H9 (cell line): ENCODE data around the gene KCNJ11. TPM values are rescaled to one million over a fixed set of nuclear protein-coding genes. Genes with fewer than 3 reads are reported as not detected.

Experiments used
- DNase-seq: peaks from one replicate; pipeline ENCODE4 v3.0.0-alpha.2; 2017
- H2AFZ ChIP-seq: one replicate; pipeline ENCODE4 v1.6.1; 2013; ENCODE audit warnings: mild to moderate bottlenecking, low read length, control low read depth, moderate library complexity
- H2AK5ac ChIP-seq: 2 replicates; pipeline ENCODE4 v1.6.1; 2013; ENCODE audit warnings: low read length, control low read depth, mixed read lengths; ENCODE audit not compliant: insufficient read length
- H2BK120ac ChIP-seq: one replicate; pipeline ENCODE4 v1.6.1; 2013; ENCODE audit warnings: low read depth, mild to moderate bottlenecking, low read length, control low read depth, inconsistent platforms; ENCODE audit not compliant: poor library complexity, severe bottlenecking
- H2BK12ac ChIP-seq: 2 replicates; pipeline ENCODE4 v1.6.1; 2013; ENCODE audit warnings: low read length, control low read depth, mixed read lengths, low read depth; ENCODE audit not compliant: insufficient read length
- H2BK15ac ChIP-seq: 2 replicates; pipeline ENCODE4 v1.6.1; 2013; ENCODE audit warnings: low read depth, low read length, control low read depth
- H2BK20ac ChIP-seq: one replicate; pipeline ENCODE4 v1.6.1; 2013; ENCODE audit warnings: low read depth, mild to moderate bottlenecking, low read length, control low read depth, inconsistent platforms; ENCODE audit not compliant: poor library complexity, severe bottlenecking
- H2BK5ac ChIP-seq: 2 replicates; pipeline ENCODE4 v1.6.1; 2013; ENCODE audit warnings: low read length, control low read depth, mixed read lengths; ENCODE audit not compliant: insufficient read length
- H3K14ac ChIP-seq: 2 replicates; pipeline ENCODE4 v1.6.1; 2013; ENCODE audit warnings: low read length, control low read depth; ENCODE audit not compliant: insufficient read depth
- H3K18ac ChIP-seq: 2 replicates; pipeline ENCODE4 v1.6.1; 2013; ENCODE audit warnings: low read depth, mild to moderate bottlenecking, mixed read lengths, low read length, control low read depth; ENCODE audit not compliant: insufficient read length
- H3K23ac ChIP-seq: 2 replicates; pipeline ENCODE4 v1.6.1; 2013; ENCODE audit warnings: low read length, control low read depth, mixed read lengths, low read depth; ENCODE audit not compliant: insufficient read length
- H3K23me2 ChIP-seq: 2 replicates; pipeline ENCODE4 v1.6.1; 2013; ENCODE audit warnings: low read depth, mild to moderate bottlenecking, mixed read lengths, low read length, control low read depth; ENCODE audit not compliant: insufficient read length, poor library complexity, severe bottlenecking
- H3K27ac ChIP-seq: 2 replicates; pipeline ENCODE4 v1.5.1; 2013; ENCODE audit warnings: low read length, control low read depth, mixed read lengths, low read depth; ENCODE audit not compliant: insufficient read length
- H3K27me3 ChIP-seq: 2 replicates; pipeline ENCODE4 v1.6.1; 2013; ENCODE audit warnings: low read length, control low read depth, inconsistent platforms; ENCODE audit not compliant: insufficient read depth
- H3K4ac ChIP-seq: 2 replicates; pipeline ENCODE4 v1.6.1; 2013; ENCODE audit warnings: low read depth, mild to moderate bottlenecking, control low read depth, inconsistent platforms, low read length, moderate library complexity
- H3K4me1 ChIP-seq: 2 replicates; pipeline ENCODE4 v1.6.1; 2013; ENCODE audit warnings: low read length, control low read depth, inconsistent platforms; ENCODE audit not compliant: insufficient read depth
- H3K4me2 ChIP-seq: 2 replicates; pipeline ENCODE4 v1.6.1; 2013; ENCODE audit warnings: low read length, control low read depth, mixed read lengths; ENCODE audit not compliant: insufficient read length, insufficient read depth
- H3K56ac ChIP-seq: 2 replicates; pipeline ENCODE4 v1.6.1; 2013; ENCODE audit warnings: low read depth, mild to moderate bottlenecking, mixed read lengths, low read length, control low read depth; ENCODE audit not compliant: insufficient read length
- H3K79me1 ChIP-seq: 2 replicates; pipeline ENCODE4 v1.6.1; 2013; ENCODE audit warnings: low read depth, mild to moderate bottlenecking, moderate library complexity, low read length, control low read depth, inconsistent platforms; ENCODE audit not compliant: insufficient read depth, poor library complexity, severe bottlenecking
- H3K79me2 ChIP-seq: 2 replicates; pipeline ENCODE4 v1.6.1; 2013; ENCODE audit warnings: low read length, control low read depth, inconsistent platforms; ENCODE audit not compliant: insufficient read depth
- H3K9ac ChIP-seq: 2 replicates; pipeline ENCODE4 v1.6.1; 2013; ENCODE audit warnings: low read length, control low read depth, mixed read lengths; ENCODE audit not compliant: insufficient read length; ENCODE audit errors: extremely low read depth
- H3K9me3 ChIP-seq: one replicate; pipeline ENCODE4 v1.6.1; 2013; ENCODE audit warnings: low read depth, low read length, inconsistent platforms; ENCODE audit not compliant: control insufficient read depth
- H3T11ph ChIP-seq: one replicate; pipeline ENCODE4 v1.6.1; 2013; ENCODE audit warnings: mild to moderate bottlenecking, low read length, control low read depth, inconsistent platforms
- H4K20me1 ChIP-seq: one replicate; pipeline ENCODE4 v1.6.1; 2013; ENCODE audit not compliant: control insufficient read depth, insufficient read length, insufficient read depth
- H4K5ac ChIP-seq: 2 replicates; pipeline ENCODE4 v1.6.1; 2013; ENCODE audit warnings: low read depth, mild to moderate bottlenecking, mixed read lengths, low read length, control low read depth; ENCODE audit not compliant: insufficient read length
- H4K8ac ChIP-seq: replicated peaks from 2 replicates; pipeline ENCODE4 v1.6.1; 2013; ENCODE audit warnings: low read length, control low read depth, mixed read lengths, low read depth; ENCODE audit not compliant: insufficient read length
- H4K91ac ChIP-seq: 2 replicates; pipeline ENCODE4 v1.6.1; 2013; ENCODE audit warnings: low read depth, mild to moderate bottlenecking, moderate library complexity, mixed read lengths, low read length, control low read depth; ENCODE audit not compliant: insufficient read length
- H3K27ac Mint-ChIP-seq, 3 experiments: 2 replicates in 2 of 3; 3 replicates in 1 of 3; pipeline ENCODE4 v1.8.0; 2020 to 2021; ENCODE audit warnings: mixed read lengths in 3 of 3, mild to moderate bottlenecking in 1 of 3, moderate library complexity in 1 of 3
- H3K27me3 Mint-ChIP-seq: 2 replicates; pipeline ENCODE4 v1.8.0; 2021; ENCODE audit warnings: low read depth, mild to moderate bottlenecking, moderate library complexity, mixed read lengths
- H3K36me3 Mint-ChIP-seq, 3 experiments: 2 replicates in 2 of 3; 3 replicates in 1 of 3; pipeline ENCODE4 v1.8.0; 2020 to 2021; ENCODE audit warnings: low read depth in 3 of 3, mixed read lengths in 3 of 3; ENCODE audit not compliant: insufficient read depth in 1 of 3
- H3K4me1 Mint-ChIP-seq, 2 experiments: 2 replicates each; pipeline ENCODE4 v1.8.0; 2020; ENCODE audit warnings: mixed read lengths in 2 of 2
- H3K4me3 Mint-ChIP-seq, 2 experiments: 2 replicates in 1 of 2; 3 replicates in 1 of 2; pipeline ENCODE4 v1.8.0; 2020 to 2021; ENCODE audit warnings: mild to moderate bottlenecking in 2 of 2, mixed read lengths in 2 of 2, moderate library complexity in 1 of 2
- H3K9me3 Mint-ChIP-seq, 2 experiments: 2 replicates in 1 of 2; 3 replicates in 1 of 2; pipeline ENCODE4 v1.8.0; 2020; ENCODE audit warnings: mild to moderate bottlenecking in 2 of 2, mixed read lengths in 2 of 2, moderate library complexity in 1 of 2
- WGBS: extraction: QIAGEN DNeasy Blood & Tissue Kit; methylation state at CpG from one replicate; pipeline ENCODE4 v1.1.7; 2013; ENCODE audit warnings: missing lambda C conversion rate, low lambda C conversion rate, mixed read lengths; ENCODE audit not compliant: insufficient read length; ENCODE audit errors: extremely low coverage; 5-methylcytosine and 5-hydroxymethylcytosine counted together
- total RNA-seq: library from RNA; stranded (reverse); gene quantifications from 2 replicates; pipeline ENCODE4 v1.2.1, GENCODE V29; 2021
- TF ChIP-seq, protein P1 (sequence below): fragments of 200-600 bp; sonication (generic); conservative IDR thresholded peaks from 3 replicates; pipeline ENCODE4 v1.8.0; 2021; ENCODE audit warnings: antibody characterized with exemption, mild to moderate bottlenecking

KCNJ11 gene
- total RNA-seq, 1 experiment from 2014 or later, result 2.3 TPM

DNA sequence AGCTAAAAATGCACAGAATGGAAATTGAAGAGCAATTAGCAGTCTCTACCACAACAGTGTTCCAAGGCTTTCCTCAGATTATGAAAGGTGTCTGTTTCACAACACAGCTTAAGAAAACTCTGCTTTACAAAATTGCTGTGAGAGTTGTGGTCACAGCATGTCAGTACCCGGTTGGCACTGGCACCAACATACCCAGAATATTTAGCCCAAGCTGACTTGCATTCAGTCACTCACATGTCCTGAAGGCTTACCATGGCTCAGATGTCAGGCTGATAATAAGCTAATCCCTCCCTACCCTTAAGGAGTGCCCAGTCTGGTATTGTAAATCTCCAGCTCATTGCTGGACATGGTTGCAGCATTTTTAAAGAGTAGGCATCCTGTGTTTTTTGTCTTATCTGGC is 22.0 kb downstream of the KCNJ11 start:
- TF ChIP-seq, protein P1, sequence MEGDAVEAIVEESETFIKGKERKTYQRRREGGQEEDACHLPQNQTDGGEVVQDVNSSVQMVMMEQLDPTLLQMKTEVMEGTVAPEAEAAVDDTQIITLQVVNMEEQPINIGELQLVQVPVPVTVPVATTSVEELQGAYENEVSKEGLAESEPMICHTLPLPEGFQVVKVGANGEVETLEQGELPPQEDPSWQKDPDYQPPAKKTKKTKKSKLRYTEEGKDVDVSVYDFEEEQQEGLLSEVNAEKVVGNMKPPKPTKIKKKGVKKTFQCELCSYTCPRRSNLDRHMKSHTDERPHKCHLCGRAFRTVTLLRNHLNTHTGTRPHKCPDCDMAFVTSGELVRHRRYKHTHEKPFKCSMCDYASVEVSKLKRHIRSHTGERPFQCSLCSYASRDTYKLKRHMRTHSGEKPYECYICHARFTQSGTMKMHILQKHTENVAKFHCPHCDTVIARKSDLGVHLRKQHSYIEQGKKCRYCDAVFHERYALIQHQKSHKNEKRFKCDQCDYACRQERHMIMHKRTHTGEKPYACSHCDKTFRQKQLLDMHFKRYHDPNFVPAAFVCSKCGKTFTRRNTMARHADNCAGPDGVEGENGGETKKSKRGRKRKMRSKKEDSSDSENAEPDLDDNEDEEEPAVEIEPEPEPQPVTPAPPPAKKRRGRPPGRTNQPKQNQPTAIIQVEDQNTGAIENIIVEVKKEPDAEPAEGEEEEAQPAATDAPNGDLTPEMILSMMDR, result no peak
- no peak overlapping the region for H2BK120ac ChIP-seq
- H2BK5ac ChIP-seq, result no peak overlapping the region
- no peak overlapping the region for H2BK15ac ChIP-seq
- no peak overlapping the region for H2BK20ac ChIP-seq
- no peak overlapping the region for H2AK5ac ChIP-seq
- no peak overlapping the region for H2BK12ac ChIP-seq
- H3K4me1 Mint-ChIP-seq, result 0 out of 4 replicates have a peak, but pooled peaks cover 0 to 3% of the 10 kb centered on the region in 2 experiments
- no peak overlapping the region for H3K18ac ChIP-seq
- peaks cover 9% of the 10 kb centered on the region for H3K27me3 Mint-ChIP-seq
- H3K27me3 ChIP-seq, result no peaks in the 10 kb centered on the region
- no peak for DNase-seq
- H3K79me1 ChIP-seq, result no peaks in the 10 kb centered on the region
- H4K91ac ChIP-seq, result no peak overlapping the region
- H3K4me2 ChIP-seq, result no peak overlapping the region
- WGBS, result no CpG with 5 or more reads among the region's 1 CpG
- H3K4me1 ChIP-seq, result no peaks in the 10 kb centered on the region
- H3K79me2 ChIP-seq, result no peaks in the 10 kb centered on the region
- no peak overlapping the region for H3K56ac ChIP-seq
- H3K9me3 Mint-ChIP-seq, result peaks cover 33 to 34% of the 10 kb centered on the region in 2 experiments
- no peak overlapping the region for H4K8ac ChIP-seq
- no peak overlapping the region for H3K9ac ChIP-seq
- no peak overlapping the region for H4K5ac ChIP-seq
- no peak overlapping the region for H2AFZ ChIP-seq
- peaks cover 31% of the 10 kb centered on the region for H3K9me3 ChIP-seq
- no peak overlapping the region for H3T11ph ChIP-seq
- H3K27ac Mint-ChIP-seq, result no peak overlapping the region; a peak in 1 of 7 replicates
- H3K14ac ChIP-seq, result no peak overlapping the region
- H3K23ac ChIP-seq, result no peak overlapping the region
- no peak overlapping the region for H3K4me3 Mint-ChIP-seq
- no peak overlapping the region for H3K27ac ChIP-seq
- no peaks in the 10 kb centered on the region for H3K23me2 ChIP-seq
- H3K36me3 Mint-ChIP-seq, result peaks cover 27 to 32% (median 30%) of the 10 kb centered on the region in 3 experiments
- H3K4ac ChIP-seq, result no peak overlapping the region
- H4K20me1 ChIP-seq, result no peaks in the 10 kb centered on the region
